ENCODE results near the gene DNAH11.
"Not testable (repeated sequence)": the region's sequence is repeated elsewhere in the genome, so short reads cannot be mapped to it uniquely, and the experiment has no call there.

DNAH11 gene

DNA sequence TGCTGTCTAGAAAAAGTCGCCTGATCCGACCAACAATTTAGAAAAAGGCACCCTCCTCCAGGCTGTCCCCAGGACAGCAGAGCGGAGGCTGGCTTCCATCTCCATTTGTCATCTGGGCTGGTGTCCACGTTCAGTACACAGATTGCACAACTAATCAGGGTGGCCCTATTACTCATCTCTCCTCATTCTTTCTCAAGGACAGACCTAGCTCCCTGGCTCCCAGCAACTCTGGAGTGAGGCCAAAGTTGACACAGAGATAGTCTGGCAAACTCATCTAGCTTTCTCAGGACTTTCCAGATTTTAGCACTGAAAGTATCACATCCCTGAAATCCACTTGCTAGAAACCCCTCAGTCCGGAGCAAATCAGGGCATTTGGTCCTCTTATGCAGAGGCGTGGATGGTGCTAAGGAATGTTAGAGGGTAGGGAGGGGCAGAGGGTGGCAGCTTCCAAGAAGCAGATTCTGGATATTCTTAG, 75.1 kb downstream of the DNAH11 start:
- DNase-seq (ENCODE audit: low read depth), result no peak

DNA sequence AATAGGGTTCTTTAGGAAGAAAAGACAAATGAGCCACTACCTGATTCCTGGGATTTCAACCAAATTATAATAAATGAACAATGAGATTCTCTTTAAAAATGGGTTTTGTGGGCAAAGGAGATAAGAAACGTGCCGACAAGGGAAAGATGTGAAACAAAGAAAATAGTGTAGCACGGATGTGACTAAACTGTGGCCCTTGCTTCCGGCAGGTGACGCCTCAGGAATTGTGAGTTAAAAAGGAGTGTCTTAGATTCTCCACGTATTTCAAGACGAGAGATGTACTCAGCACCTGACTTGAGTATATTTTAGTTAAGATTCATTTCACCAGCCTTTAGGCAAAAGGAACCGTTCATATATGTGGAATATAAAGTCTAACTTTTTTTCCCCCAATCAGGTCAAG, 75.9 kb downstream of the DNAH11 start:
- DNase-seq (ENCODE audit: low read depth), result no peak

DNA sequence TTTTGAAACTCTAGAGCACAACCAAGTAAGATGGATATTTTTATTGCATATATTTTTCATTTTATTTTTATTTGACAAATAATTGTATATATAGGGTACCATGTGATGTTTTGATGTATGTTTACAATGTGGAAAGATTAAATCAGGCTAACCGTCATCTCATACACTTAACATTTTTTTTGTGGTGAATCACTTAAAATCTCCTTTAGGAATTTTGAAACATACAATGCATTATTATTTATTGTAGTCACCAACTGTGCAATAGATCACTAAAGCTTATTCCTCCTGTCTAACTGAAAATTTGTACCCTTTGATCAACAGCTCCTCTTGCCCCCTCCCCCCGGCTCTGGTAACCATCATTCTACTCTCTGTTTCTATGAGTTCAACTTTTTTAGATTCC, 77.2 kb downstream of the DNAH11 start:
- DNase-seq (ENCODE audit: low read depth), result no peak

DNA sequence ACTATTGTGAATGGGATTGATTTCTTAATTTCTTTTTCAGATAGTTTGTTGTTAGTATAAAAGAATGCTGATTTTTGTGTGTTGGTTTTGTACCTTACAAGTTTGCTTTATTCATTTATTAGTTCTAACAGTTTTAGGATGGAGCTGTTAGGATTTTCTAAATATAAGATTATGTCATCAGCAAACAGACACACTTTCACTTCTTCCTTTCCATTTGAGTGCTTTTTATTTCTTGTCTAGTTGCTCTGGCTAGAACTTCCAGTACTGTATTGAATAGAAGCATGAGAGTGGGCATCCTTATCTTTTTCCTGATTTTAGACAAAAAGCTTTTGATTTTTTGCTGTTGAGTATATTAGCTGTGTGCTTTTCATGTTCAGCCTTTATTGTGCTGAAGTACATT, 81.5 kb downstream of the DNAH11 start:
- DNase-seq (ENCODE audit: low read depth), result no peak

DNA sequence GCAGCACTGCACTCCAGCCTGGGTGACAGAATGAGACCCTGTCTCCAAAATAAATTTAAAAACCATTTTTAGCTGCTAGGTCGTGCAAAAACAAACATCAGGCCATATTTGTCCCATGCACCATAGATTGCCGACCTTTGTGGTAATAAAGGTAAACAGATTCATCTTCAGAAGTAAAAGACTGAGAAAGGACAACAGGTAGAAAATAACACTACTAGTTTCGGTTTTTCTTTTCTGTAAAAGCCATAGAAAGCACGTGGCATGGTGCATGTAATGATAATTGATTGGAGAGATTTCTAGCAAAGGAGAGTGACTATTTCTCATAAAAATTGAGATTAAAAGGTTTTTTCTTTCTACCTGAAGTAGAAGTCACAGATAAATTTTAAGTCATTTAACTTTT, 93.9 kb downstream of the DNAH11 start:
- DNase-seq (ENCODE audit: low read depth), result no peak

DNA sequence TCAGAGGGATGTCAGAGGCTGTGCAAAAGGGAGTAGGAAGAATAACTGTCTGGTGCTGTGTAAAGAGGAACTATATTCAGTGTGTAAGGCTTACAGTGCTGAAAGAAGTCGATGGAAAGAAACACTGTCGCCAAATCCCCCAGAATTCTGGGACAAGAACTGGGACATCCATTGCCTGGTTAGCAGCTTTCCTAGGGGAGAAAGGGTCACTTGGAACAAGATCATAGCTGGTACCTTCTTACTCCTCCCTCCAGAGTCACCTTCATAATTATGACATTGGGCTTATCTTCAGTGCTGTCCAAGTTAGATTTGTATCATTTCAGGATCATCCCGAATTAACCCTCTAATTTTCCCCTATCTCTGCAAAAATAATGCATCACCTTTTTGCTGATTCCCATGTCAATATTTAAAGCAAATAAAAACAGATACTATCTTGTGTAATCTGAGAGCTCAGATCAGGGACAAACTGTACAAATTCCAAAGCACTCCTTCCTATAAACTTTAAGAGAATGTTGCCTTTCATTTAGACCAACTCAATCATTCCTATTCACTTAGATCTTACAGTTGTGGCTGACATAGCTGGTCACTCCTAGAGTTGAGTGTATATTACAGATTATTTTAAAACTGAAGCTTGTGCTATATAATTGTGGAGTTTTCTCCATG, 96.5 kb downstream of the DNAH11 start:
- no peak for DNase-seq (ENCODE audit: low read depth)

DNA sequence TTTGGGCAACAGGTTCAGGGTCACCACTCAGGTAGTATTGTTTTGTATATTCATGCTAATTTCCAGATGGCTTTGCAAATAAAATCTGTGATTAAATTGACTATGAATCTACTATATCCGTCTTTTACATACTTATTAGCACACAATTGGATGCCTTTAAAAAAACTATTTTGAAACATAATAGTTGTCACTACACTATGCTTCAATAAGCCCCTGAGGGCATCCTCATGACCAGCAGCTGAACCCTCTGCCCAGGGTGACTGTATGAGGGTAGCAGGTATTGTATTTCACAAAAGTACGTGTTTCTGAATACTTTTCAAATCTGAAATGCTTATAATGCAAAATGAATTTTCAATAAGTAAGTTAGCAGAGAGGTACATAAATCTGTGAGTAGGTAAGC, 97.3 kb downstream of the DNAH11 start:
- no peak for DNase-seq (ENCODE audit: low read depth)

DNA sequence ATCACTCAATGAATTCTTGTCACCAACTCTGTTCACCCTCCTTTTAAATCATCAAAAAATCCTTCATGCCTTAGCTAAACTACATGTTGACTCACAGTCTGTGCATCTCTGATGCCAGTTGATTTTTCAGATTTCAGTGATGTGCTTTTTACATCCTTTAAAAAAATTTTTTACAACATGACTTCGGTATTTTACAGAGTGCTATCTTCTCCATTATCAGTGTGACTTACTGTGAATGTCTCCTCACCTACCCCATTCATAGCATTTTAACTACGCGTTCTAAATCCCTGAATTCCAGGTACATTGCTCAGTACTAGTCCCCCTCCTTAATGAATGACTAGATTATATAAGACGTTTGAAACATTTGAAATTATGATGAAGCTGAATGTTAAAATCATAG, 98.7 kb downstream of the DNAH11 start:
- DNase-seq (ENCODE audit: low read depth), result no peak

DNA sequence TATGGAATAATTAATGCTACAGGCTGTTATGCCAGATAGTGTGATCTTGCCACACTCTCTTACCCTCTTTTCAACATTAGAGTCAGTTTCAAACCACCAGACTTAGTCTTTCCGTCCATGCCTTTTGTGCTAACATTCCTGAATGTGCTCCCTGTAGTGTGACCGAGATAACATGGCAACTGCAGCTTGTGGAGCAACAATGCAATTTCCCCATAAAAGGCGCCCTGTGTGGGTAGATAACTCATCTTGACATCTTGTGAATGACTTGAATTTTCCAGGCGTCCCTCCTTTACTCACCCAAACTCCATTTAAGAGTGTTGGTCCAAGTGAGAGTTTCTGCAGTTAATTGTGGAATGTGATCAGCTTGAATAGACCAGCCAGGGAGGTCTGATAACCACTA, 99.6 kb downstream of the DNAH11 start:
- no peak for DNase-seq (ENCODE audit: low read depth)

DNA sequence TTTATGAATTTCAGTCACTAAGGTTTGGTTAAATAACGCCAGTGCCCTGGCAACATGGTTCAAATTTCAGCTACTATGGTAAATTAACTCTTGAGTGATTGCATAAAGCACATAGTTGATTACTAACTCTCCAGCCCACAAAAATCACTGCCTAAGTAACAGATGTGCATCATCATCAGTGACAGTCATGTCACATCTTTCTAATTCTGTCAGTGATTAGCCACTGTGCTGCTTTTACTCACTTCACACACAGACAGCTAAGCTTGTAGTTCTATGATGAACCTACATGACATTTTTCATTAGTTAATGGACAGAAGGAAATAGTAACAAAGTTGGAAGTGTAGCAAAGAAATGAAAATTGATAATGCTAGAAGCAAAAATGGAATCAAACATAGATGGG, 108.9 kb downstream of the DNAH11 start:
- no peak for DNase-seq (ENCODE audit: low read depth)

DNA sequence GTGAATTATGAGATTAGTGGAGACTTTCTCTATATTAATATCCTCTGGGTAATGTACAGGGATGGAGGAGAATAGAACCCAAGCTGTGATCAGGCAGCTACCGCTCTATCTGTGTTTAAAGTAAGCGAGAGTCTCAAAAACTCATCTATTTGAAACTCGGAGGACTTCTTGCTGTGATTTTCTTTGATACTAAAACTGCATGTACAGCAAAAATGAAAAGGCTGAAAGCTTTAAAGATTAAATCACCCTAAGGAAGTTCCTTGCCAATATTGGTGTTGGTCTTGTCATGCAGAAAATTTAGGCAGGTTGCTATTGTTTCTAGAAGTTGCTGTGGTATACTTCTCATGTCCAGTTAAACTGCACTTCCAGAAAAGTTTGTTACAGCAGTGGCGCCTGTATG, 110.8 kb downstream of the DNAH11 start:
- no peak for DNase-seq (ENCODE audit: low read depth)

DNA sequence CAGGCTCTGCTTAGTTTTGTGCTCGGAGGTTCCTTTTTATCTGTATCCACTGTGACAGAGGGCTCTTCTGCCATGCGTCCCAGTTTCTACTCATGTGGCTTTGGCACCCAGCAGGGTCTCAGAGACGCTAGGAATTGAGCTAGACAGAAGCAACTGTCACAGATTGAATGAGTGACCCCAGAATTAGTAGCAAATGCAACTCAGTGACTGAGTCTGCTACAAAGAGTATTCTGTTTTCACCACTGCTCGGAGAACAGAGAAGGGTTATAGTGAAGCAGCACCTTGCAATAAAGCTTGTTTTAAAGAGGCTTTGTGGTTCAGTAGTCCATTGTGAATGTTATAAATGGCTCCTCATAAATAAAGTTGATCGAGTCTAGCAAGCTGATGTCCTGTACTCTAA, 113.2 kb downstream of the DNAH11 start:
- no peak for DNase-seq (ENCODE audit: low read depth)

DNA sequence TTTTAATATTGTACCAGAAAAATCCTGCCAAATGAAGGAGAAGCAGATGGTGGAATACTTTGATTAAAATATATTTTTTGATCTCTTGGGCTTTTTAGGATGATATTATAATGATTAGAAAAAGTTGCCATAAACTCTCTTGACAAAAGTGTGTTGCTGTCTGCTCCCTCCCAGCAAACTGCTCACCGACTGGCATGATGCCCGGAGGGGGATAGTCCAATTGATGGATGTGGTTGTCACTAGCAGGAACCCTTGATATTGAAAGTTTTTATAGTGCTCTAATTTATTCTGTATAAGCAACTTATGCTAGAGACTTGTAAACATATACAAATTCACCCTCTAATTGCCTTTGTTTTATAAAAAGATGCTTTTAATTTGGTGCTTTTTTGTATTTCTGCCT, 114.0 kb downstream of the DNAH11 start:
- DNase-seq (ENCODE audit: low read depth), result no peak

DNA sequence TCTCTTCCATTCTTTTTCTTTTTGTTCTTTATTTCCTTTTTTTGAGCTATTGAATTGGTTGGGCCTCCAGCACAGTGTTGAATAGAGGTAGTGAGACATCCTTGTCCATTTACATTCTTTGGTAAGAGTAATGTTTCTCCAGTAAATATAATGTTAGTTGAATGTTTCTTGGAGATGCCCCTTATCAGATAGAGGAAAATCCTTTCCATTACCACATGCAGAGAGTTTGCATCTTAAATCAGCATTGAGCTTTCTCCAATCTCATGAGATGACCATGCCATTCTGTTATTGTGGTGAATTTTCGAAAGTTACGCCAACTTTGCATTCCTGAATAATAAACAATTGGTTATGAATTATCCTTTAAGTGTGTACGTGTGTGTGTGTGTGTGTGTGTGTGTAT, 127.7 kb downstream of the DNAH11 start:
- DNase-seq (ENCODE audit: low read depth), result no peak

DNA sequence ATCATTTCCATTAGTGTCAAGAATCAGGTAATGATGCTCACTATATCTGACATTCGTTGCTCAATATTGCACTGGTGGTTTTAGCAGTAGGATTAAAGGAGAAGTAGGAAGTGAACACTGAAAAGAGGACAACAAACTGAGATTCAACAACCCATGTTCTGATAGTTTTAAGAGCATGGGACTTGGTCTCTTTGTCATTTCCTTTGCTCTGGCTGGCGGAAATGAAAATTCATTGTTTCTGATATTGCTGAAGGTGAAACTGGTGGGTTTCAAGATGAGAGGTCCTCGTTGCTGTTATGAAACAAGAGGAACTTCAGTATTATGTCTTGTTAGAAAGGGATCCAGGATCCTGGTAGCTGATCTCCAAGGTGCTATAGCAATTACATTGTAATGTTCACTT, 129.0 kb downstream of the DNAH11 start:
- no peak for DNase-seq (ENCODE audit: low read depth)

DNA sequence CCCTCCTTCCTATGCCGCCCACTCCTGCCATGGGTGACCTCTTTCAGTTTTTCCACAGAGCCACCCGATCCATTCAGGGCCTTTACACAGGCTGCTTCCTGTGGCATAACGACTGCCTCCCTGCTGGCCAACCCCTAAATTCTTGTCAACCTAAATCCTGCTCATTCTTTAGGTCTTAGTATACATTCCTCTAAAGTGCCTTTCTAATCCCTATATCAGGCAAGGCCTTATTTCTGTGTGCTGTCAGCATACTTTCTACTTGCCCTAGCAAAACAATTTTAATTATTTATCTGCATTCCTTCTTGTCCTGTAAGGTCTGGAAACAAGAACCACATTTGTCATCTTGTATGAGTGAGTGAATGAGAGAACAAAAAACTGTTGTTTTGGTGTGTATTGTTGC, 132.4 kb downstream of the DNAH11 start:
- DNase-seq (ENCODE audit: low read depth), result no peak

DNA sequence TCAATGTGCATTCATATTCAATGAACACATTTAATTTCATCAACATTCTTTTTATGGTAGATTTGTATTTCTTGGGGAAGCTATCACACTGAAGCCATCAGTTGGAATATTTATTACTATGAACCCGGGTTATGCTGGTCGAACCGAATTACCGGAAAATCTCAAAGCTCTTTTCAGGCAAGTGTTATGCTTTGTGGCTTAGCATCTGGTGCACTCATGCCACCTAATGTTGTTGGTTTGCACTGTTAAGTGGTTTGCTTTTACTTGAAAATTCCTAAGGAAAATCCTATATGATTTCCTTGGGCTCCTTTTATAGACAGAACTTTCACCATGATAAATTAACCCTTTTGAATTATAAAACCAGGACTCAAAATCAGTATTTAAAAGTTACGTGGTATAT, 147.9 kb downstream of the DNAH11 start:
- no peak for DNase-seq (ENCODE audit: low read depth)

DNA sequence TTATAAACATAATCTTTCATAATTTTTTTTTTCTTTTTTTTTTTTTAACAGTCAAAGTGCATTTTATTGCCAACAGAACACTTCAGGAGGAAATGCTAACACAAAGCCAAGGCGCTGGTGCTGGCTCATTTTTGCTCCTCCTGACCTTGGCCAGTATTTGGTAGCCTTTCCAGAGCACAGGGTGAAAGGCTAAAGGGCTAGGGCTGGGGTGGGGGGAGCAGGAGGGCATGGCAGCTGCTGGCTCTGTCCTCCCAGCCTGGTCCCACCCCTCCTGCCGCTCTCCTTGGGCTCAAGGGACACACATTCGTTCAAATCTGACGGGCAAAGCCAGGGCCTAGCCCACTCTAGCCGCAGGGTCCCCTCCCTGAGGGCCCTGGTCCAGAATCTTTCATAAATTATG, 148.3 kb downstream of the DNAH11 start:
- not testable (repeated sequence) for DNase-seq (ENCODE audit: low read depth)

DNA sequence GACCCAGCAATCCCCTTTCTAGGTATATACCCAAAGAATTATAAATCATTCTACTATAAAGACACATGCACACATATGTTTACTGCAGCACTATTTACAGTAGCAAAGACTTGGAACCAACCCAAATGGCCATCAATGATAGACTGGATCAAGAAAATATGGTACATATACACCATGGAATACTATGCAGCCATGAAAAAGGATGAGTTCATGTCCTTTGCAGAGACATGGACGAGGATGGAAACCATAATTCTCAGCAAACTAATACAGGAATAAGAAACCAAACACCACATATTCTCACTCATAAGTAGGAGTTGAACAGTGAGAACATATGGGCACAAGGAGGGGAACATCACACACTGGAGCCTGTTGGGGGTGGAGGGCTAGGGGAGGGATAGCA, 157.7 kb downstream of the DNAH11 start:
- not testable (repeated sequence) for DNase-seq (ENCODE audit: low read depth)

DNA sequence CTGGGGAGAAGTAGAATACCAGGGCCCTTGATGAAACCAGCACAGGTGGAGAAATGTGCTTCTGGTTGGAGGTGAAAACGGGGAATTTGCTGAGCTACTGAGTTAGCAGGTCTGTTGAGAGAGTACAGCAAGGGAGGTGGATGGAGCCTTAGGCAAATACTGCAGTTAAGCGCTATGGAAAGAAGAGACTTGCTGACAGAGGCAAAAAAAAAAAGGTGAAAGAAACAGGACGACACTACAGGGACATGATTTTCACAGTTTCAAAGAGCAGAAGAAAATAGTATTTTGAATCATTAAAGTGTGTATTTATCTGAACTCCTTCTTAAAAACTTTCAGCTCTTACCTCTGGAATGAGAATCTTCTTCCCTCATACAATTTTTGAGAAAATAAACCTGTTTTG, 159.5 kb downstream of the DNAH11 start:
- DNase-seq (ENCODE audit: low read depth), result no peak

DNA sequence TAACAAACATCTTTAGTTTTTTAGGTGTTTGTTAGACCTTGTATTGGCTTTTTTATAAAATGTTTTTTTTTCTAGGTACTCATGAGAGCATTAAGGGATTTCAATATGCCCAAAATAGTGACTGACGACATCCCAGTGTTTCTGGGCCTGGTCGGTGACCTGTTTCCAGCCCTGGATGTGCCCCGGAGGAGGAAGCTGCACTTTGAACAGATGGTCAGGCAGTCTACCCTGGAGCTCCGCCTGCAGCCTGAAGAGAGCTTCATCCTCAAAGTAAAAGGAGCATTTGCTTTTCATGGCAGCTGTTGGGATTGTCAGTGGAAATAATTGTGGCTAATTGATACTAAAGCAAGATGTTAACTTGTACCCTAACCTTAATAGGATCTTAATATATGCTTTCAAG, 161.5 kb downstream of the DNAH11 start:
- no peak for DNase-seq (ENCODE audit: low read depth)

DNA sequence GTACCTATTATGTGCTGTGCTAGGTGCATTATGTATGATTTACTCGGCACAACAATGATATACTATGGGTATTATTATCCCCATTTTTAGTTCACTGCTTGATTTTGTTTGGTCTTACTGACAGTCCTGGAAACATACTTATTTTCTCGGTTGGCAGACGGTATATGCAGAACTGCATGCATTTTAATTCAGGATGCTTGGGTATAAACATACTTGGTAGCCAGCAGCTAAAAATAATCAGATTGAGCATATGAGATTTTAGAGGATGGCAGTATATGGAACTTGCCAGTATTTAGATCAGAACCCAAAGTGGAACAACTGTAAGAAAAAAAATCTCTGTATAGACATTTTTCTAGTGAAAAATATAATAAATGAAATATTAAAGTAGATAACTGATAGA, 163.3 kb downstream of the DNAH11 start:
- no peak for DNase-seq (ENCODE audit: low read depth)

DNA sequence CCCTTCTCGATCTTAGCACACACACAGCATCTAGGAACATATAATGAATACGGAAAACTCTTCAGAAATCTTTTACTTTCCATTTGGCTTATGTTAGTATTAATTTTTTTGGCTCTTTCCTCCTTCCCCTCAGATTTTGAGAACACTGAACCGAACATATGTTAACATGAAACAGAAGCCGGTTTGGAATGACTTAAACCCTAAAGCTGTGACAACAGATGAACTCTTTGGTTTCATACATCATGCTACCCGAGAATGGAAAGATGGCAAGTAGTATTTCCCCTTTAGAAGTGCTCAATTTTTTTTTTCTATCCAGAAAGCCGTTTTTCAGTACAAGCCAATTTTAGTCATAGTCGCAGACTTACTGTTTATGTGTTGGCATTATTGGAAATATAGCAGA, 164.7 kb downstream of the DNAH11 start:
- DNase-seq (ENCODE audit: low read depth), result no peak

DNA sequence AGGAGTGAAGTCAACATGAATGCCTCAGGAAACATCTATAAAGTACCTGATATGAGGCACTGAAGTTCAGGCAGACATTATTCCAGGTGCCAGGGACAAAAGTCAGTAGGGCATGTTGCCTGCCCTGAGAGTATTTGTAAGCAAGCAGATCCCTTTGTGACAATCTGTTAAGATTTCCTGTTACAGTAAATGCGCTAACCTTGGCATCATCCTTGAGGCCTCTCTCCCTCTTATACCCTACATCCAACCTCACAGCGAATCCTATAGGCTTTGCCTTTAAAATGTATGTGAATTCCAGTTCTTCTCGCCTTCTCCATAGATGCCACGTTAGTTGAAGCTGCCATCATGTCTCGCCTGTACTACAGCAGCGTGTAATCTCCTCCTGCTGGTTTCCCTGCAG, 165.3 kb downstream of the DNAH11 start:
- DNase-seq (ENCODE audit: low read depth), result no peak

DNA sequence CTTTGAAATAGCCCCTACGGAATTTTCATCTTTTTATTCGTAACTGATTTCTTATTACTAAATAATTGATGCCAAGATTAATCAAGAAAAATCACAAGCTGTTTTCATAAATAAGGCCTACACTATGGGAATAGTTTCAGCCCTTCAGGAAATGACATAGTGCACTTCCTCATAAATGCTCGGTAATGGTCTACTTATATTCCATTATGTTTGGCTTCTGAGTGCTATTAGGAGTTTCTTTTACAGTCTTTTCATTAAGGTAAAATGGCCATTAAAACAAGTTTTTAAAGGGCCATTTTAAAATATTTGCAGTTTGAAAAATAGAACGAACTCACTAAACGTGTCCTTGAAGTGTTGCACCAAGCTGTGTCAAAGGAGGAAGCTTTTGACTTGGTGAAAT, 174.5 kb downstream of the DNAH11 start:
- no peak for DNase-seq (ENCODE audit: low read depth)
